GM19351 (cell line): ENCODE results near the gene FLNC.

Experiments
- ATAC-seq: cut with Tn5 transposase; IDR thresholded peaks from one replicate; pipeline ENCODE4 v1.9.1; 2021; ENCODE audit warnings: mild to moderate bottlenecking, moderate library complexity; ENCODE audit not compliant: unreplicated experiment

FLNC gene

DNA sequence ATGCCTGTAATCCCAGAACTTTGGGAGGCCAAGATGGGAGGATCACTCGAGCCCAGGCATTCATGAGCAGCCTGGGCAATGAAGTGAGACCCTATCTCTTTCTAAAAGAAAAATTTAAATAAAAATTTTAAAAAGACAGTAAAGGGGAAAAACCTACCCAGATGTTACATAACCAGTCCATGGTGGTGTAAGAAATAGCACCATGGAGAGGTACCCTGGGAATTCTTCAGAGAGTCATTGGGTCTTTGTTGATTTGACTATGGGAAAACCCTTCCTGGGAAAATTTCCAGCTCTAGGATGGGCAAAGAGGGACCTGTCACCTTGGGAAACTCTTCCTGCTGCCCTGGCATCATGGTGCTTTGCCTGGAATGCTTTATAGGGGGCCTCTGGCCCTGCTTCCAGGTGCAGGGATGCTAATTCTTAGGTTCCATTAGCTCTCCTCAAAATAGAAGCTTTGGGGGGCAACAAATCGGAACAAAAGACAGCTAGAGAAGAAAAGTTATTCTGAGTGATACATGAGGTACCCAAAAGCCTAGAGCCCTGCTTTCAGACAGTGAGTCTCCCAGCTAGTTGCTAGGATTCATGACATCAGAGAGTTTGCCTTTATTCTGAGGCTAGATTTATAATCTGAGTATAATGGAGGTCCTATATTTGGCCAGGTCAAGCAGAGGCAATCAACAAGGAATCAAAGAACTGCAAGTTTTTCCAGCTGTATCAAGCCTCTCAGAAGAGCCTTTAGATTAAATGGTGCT, 28.4 kb upstream of the FLNC start:
- no peak for ATAC-seq

DNA sequence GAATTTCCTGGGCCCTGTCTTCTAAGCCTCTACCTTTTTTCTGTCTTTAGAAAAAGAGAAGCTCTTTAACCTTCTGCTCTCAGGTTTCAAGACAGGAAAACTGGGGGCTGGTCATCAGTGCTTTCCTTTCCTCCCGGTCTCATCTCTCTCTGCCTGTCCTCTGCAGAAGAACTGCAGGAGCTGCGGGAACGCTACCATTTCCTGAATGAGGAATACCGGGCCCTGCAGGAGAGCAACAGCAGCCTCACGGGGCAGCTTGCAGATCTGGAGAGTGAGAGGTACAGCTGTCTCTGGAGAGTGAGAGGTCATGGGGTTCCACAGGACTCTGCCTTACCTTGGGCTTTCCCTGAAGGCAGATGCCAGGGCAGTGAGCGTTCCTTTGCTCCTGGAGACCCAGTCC, 25.7 kb upstream of the FLNC start:
- no peak for ATAC-seq

DNA sequence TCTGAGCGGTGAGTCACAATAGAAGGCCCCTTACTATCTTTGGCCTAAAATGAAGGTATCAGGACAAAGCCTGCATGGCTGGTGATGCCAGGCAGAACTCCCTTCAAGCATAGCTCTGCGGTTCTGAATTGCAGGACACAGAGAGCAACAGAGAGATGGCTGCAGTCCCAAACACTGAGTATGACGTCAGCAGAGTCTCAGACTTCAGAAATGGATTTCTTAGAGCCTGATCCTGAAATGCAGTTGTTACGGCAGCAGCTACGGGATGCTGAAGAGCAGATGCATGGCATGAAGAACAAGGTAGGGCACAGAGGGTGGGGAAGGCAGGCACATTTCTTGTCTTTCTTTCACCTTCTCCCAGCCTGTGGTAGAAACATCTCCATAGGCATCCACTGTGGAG, 25.0 kb upstream of the FLNC start:
- ATAC-seq: no peak

DNA sequence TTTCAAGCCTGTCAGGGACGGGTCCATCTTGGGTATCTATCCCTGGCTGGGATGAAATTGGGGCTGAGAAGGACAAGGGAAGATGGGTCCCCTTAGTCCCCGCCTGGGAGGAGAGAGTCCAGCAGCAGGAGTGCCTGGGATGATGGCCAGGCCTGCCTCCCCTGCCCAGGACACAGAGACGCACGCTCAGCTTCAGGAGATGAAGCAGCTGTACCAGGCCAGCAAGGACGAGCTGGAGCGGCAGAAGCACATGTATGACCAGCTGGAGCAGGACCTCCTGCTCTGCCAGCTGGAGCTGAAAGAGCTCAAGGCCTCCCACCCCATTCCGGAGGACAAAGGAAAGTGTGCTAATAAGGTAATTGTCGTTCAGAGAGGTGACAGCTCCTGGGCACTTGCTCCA, 23.0 kb upstream of the FLNC start:
- ATAC-seq: no peak

DNA sequence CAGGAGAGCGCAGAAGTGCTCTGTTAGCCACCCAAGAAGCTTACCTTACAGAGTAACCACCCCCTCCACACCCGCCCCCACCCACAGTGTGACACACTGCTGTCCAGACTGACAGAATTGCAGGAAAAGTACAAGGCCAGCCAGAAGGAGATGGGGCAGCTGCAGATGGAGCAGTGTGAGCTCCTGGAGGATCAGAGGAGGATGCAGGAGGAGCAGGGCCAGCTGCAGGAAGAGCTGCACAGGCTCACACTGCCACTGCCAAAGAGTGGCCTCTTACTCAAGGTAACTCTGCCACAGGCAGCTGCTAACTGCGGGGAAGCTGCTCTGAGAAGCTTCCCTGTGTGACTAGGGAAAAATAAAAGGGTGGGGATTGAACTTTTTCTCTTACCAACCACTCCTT, 20.8 kb upstream of the FLNC start:
- ATAC-seq: no peak

DNA sequence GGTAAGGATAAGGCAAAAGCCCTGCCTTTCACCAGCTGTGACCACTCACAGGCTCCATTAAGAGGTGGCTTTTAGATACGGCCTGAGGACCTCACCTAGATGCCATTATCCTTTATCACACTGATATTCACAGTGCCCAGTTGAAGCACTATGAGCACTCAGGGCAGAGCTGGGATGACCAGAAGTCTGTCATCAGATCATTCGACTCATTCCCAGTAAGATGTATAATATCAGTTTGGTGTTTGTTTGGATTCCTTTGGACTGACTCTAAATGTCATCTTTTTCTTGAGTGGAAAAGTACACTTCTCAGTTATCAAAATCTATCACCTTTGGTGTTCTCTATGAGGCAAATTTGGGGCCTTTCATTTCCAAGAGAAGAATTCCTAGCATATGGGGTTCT, 19.7 kb upstream of the FLNC start:
- no peak for ATAC-seq

DNA sequence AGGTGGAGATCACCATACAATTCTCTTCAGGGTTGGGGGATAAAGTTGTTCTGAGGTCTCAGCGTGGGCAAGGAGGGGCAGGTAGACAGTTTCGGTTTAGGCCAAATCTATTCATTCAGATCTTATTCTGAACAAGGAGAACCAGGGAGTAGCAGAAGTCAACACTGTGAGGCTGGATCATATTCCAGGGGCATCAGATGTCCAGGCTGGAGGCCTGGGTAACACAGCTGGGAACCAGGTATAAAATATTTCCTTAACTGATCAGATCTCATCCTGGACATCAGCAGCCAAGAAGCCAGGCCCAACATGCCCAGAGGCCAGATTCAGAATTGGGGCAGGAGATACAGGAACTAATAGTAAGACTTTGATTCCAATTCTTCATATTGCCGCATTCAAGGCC, 19.2 kb upstream of the FLNC start:
- ATAC-seq: no peak

DNA sequence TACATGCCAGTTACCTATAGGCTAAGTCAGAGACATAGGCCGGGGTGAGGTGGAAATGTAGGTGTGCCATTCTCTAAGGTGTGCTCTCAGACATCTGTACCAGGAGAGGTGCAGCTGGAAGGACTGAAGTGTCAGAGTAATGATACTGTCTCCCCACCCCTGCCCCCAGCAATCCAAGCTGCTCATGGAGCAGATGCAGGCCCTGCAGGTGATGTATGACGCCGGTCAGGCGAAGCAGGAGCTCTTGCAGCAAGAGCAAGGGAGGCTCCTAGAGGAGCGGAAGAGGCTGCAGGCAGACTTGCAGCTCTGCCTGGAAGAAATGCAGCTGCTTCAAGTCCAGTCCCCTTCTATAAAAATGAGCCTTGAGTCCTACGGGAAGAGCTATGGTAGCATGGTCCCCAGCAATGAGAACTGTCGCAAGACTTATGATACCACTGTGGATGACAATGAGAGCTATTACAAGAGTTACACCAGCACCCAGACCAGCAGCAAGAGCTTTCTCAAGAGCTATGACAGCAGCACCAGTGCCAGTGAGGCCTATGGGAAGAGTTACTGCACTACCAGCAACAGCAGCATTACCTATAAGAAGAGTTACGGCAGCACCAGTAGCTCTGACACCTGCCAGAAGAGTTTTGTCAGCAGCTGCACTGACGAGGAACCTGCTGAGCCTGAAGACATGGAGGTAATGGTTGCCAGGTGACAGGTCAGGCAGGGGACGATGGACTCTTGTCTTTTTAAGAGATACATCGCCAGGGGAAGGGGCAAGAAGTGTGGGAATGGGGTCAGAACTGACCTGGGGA, 18.4 kb upstream of the FLNC start:
- no peak for ATAC-seq

DNA sequence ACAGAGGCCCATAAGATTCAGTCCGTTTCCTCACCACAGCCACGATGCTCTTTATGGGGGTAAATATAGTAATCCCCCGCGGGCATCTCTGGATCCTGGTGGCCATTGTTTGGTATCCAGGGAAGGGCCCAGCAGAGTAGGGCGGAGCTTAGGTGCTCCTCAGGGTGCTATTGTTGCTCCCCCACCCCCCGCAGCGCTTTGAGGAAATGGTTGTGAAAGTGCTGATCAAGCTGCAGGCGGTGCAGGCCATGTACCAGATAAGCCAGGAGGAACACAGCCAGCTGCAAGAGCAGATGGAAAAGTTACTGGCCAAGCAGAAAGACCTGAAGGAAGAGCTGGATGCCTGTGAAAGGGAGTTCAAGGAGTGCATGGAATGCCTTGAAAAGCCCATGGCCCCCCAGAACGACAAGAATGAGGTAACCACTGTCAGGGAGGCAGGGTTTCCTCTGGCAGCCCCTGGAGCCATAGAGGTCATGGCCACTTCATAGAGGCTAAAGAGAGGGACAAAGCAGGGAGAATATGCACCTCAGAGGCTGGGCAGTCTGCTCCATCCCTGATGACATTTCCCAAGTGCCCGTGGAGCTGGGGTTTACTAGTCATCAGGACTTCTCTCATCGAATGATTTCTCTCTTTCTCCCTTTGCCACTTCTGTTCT, 17.6 kb upstream of the FLNC start:
- ATAC-seq: no peak

DNA sequence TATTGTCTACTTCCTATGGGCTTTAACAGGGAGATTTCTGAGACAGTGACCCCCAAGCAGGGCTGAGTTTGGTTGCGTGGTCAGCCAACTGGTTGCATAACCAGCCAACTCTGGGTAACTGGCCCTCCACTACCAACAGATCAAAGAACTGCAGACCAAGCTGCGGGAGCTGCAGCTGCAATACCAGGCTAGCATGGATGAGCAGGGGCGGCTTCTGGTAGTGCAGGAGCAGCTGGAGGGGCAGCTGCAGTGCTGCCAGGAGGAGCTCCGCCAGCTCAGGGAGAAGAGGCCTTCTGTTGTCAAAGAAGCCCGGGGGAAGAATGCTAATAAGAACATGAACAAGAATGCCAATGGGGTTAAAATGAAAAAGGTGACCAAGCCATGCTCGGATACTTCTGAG, 15.7 kb upstream of the FLNC start:
- no peak for ATAC-seq

DNA sequence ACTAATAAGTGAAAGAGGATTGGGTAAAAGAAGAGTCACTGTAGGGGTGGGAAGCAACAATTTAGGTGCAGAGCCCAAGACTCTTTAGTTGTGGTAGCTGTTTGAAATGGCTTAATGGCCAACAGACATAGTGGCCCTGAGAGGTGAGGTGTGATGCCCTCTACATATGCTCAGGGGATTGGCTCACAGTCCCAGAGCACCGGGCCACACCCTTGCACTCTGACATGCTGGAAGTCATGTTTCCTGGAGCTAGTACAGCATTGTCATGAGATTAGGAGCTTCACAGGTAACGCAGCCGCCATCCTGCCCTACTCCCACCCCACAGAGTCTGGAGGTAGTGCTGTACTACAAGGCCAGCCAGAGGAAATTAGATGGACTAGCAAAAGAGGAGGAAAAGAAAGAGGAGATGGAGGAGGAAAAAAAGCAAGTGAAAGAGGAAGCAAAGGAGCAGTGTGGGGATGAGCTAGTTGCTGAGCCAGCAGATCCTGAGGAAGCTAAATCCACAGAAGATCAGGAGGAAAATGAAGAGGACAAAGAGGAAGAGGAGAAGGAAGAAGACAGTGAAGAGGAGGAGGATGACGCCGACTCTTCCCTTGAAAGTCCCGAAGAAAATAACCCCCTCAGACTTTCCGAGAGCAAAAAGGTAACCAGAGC, 14.8 kb upstream of the FLNC start:
- no peak for ATAC-seq

DNA sequence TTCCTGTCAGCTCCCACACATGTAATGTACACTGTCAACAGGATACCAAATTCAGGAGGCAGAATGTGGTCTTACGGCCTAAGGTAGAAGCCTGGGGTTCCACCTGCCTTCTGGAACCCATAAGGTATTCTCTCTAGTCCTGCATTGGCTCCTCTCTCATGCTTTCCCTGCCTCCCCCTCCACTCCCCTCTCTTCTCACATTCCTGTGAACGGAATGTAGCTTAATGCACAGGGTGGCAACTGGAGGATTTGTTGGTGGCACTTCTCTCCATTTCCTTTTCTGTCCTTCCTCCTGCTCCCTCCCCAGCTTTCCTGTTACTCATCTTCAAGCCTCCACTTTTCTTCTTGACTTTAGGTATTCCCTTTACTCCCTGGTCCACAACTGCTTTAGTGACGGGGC, 11.5 kb upstream of the FLNC start:
- no peak for ATAC-seq

DNA sequence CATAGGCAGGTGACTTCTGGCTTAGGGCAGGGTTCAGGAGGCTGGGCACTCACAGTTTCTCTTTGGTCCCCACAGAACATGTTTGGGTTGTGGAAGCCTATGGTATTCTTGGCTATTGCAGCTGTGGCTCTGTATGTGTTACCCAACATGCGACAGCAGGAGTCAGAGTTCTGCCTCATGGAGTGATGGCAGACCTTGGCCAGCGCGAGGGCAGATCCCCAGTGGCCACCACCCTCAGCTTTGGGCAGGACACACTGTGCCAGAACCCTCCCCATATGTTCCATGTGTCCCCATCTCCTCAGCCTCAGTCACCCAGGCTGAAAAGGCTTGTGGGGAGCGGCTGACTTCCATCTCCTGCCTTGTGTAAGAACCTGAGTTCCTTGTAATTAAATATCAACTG, 8.5 kb upstream of the FLNC start:
- no peak for ATAC-seq

DNA sequence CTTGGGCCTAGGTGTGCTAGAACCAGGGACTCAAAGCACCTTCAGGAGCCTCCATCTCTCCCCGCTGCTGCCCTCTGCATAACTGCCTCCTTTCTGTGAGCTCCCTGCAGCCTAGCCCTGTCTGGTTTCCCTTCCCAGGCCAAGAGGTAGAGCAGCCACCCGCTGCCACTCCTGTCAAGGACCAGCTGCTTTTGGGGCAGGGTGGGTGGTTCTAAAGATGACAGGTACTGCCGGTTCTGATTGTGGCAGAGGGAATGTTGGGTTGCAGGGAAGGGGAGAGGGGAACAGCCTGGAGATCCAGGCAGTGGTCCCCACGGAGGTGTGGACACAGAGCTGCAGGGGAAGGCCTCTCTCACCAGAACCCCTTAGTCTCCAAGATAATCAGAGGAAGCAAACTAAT, 3.7 kb upstream of the FLNC start:
- ATAC-seq: no peak

DNA sequence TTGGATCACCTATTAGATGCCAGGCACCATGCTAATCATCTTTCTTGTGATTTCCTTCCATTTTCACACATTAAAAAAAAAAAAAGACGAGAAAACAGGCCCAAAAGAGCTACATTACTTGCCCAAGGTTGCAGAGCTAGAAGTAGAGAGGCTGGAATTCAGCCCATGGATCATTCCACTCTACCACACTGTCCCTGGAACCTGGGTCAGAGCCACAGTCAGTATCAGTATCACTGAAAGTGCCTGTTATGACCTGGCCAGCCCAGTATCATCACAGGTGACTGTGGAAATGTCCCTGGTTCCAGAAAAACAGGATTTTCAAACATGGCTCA, 3.3 kb upstream of the FLNC start:
- ATAC-seq: no peak

DNA sequence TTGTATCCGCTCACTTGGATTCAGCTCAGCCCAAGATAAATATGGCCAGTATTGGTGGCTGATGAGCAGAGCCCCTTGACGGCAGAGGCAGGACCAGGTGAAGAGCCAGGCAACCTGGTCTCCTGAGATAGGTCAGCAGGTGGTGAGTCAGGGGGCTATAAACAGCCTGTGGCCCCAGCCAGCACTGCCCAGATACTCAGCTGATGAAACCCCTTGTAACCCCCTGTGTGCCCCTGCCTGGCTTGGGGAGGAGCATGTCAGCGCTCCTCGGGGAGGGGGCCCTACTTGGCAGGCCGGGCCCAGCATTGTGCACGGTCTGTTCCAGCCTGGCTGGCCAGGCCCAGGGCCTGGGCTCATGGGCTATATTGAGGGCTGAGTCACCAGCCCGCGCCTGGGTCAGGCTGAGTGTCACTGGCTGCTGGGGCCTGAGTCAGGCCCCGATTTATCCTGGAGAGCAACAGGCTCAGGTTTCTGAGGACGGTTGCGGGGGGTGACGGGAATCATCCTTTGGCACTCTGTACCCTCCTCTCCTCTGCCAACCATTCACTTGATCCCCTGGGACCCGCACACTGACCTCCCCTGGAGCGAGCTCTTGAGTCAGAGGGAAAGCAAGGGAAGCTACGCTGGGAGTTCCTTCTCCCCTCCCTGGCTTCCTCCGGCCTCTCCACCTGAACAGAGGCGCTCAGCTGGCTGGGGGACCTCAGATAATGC, 2.8 kb upstream of the FLNC start:
- ATAC-seq: no peak

DNA sequence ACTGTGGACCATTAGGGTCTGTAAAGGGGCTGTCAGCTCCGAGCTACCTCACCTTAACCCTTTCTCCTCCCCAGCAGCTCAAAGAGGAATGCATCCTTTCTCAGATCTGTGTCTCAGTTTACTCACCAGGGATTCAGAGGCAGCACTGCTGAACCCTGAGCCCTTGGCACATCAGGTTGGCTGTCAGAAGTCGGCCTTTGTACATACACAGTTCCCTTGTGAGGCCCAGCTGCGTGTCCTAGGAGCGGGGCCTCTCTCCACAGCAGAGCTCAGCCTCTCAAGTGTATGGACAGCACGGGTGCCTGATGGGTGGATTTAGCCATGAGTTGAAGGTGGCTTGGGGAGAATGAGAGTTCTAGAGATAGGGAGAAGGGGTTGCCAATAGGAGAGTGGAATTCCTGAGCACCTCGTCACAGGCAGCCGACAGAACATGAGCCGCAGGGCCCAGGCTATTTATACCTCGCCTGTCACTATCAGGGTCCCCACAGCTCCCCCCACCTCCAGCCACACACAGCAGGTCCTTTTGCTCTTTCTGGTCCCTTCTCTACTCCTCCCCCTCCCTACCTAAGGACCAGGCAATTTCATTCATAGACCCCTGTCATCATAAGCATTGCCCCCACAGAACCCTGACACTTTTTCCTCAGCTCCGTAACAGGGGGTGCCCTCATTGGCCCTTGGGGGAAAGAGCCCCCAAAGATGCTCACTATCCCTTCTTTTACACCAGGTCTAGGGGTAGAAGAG, 2.1 kb upstream of the FLNC start:
- ATAC-seq: no peak

DNA sequence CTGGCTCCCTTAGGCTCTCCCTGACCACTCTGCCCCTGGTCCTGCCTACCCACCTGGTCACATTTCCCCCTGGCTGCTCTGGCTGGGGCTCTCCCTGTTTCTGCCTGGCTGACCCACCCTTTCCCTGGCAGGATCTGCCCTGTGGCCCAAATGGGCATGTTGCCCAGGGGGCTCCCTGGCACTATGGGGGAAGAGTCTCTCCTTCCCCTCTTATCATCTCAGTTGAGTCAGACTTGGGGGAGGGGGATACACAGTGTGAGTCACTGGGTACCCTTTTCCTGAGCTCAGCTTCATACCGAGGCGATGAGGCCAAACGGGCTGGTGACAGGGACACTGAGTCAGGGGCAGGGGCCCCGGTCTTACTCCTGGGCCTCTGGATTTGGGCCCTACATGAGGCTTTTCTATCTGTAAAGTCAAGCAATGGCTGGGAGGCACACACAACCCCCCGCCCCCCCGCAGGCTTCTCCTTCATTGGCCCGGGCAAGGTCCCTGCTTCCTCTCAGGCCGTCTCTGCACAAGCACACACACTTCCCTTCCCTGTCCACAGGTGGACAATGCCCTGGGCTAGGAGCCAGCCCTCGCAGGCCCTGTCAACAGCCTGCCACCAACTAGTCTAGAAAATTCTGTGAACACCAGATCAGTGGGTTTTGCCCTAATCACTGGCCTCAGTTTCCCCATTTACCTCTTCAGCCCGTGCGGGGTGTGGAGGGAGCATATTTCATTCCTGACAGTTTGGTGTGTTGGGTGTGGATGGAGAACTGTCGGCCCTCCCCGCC, 627 bp upstream of the FLNC start:
- ATAC-seq: no peak

DNA sequence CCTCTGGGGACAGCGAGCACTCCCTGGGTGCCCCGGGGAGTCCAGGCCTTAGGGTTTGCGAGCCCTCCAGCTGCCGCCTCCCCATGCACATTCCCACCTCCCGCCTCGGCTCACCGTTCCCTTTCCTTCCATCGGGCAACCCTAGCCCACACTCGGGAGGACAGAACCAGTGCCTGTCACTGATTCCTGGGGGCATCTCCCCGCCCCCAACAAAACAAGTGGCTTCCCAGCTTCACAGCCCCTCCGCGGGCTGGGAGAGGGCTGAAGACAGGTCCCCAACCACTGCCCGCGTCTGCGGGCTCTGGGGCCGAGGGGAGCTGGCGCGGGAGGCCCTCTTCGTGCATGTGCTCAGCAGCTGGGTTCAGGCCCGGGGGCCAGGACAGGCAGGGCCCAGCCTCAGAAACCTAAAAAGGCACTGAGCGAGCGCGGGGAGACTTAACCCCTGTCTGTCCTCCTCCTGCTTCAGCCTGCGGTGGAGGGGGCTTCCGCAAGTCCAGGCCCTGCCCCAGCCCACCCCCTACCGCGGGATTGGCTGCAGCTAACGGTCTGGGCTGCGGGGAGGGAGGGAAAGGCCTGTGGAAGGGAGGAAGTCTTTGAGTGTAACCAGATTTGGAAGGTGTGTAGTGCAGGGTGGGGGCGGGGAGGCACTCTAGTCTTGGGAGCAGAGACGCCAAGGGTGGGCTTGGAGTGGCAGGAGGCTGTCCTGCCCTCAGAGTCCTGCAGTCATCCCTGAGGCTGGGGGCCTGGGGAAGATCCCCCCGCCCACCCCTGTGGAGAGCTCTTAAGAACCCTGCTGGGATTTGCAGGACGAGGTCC, 1.2 kb downstream of the FLNC start:
- no peak for ATAC-seq
